ENCODE measurements around the gene ASTN2. TPM values are rescaled to one million over a fixed set of nuclear protein-coding genes. Genes with fewer than 3 reads are reported as not detected.

The ASTN2 gene
- polyA plus RNA-seq, 1 experiment = 12.8 TPM

GRCh38 chr9:116741086-116741740, 673.6 kb downstream of the ASTN2 start:
- peaks cover 1% of the 10 kb centered on the region; the same call in 1 of the 2 replicates for H3K27me3 ChIP-seq (ENCODE audit: control insufficient read depth, insufficient read depth, low read length)
- ChIA-PET POLR2A (no interaction called here), CTCF (interaction anchor here (1.0 to 7.1 kb wide), 6 partner anchors 9 to 1149 kb away, joined by 3 to 75 read pairs (median 4); no protein-coding TSS in a partner anchor)
- no peaks in the 10 kb centered on the region for H3K36me3 ChIP-seq (ENCODE audit: control insufficient read depth, insufficient read depth, low read length)
- TF ChIP-seq, protein P1, sequence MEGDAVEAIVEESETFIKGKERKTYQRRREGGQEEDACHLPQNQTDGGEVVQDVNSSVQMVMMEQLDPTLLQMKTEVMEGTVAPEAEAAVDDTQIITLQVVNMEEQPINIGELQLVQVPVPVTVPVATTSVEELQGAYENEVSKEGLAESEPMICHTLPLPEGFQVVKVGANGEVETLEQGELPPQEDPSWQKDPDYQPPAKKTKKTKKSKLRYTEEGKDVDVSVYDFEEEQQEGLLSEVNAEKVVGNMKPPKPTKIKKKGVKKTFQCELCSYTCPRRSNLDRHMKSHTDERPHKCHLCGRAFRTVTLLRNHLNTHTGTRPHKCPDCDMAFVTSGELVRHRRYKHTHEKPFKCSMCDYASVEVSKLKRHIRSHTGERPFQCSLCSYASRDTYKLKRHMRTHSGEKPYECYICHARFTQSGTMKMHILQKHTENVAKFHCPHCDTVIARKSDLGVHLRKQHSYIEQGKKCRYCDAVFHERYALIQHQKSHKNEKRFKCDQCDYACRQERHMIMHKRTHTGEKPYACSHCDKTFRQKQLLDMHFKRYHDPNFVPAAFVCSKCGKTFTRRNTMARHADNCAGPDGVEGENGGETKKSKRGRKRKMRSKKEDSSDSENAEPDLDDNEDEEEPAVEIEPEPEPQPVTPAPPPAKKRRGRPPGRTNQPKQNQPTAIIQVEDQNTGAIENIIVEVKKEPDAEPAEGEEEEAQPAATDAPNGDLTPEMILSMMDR (IDR thresholded peaks at IDR 0.05; ENCODE audit: insufficient read depth, low read depth, low read length) = no peak
- H3K4me3 ChIP-seq (ENCODE audit: low read depth, low read length) = no peak overlapping the region
- DNase-seq (ENCODE audit: low read depth) = no peak

GRCh38 chr9:116737152-116737546, 677.7 kb downstream of the ASTN2 start:
- CTCF ChIA-PET = interaction anchor here (0.6 to 7.1 kb wide), 54 partner anchors 8 to 1688 kb away, joined by 3 to 126 read pairs (median 3); no protein-coding TSS in a partner anchor

GRCh38 chr9:116736399-116737151, 678.3 kb downstream of the ASTN2 start:
- H3K4me3 ChIP-seq (ENCODE audit: low read depth, low read length) = no peak overlapping the region
- DNase-seq (ENCODE audit: low read depth) = no peak
- peaks cover 1% of the 10 kb centered on the region; the same call in 1 of the 2 replicates for H3K27me3 ChIP-seq (ENCODE audit: control insufficient read depth, insufficient read depth, low read length)
- H3K36me3 ChIP-seq (ENCODE audit: control insufficient read depth, insufficient read depth, low read length) = no peaks in the 10 kb centered on the region
- TF ChIP-seq, protein P1 (IDR thresholded peaks at IDR 0.05; ENCODE audit: insufficient read depth, low read depth, low read length) = no peak
- ChIA-PET POLR2A (no interaction called here), CTCF (interaction anchor here (0.6 to 7.1 kb wide), 49 partner anchors 9 to 1689 kb away, joined by 3 to 126 read pairs (median 4); no protein-coding TSS in a partner anchor)

More at GRCh38 chr9:116737152-116737546, 677.7 kb downstream of the ASTN2 start:
- Histone ChIP-seq H3K36me3 (ENCODE audit: control insufficient read depth, insufficient read depth, low read length) (no peaks in the 10 kb centered on the region), H3K4me3 (ENCODE audit: low read depth, low read length) (no peak overlapping the region), H3K27me3 (ENCODE audit: control insufficient read depth, insufficient read depth, low read length) (peaks cover 1% of the 10 kb centered on the region; the same call in 1 of the 2 replicates)
- TF ChIP-seq, protein P1 (IDR thresholded peaks at IDR 0.05; ENCODE audit: insufficient read depth, low read depth, low read length) = peak; percentile 99
- no peak for DNase-seq (ENCODE audit: low read depth)
- POLR2A ChIA-PET = no interaction called here

- DNase-seq (ENCODE audit: low read depth) = no peak
- ChIA-PET POLR2A (no interaction called here), CTCF (no interaction called here)
- Histone ChIP-seq H3K4me3 (ENCODE audit: low read depth, low read length) (no peak overlapping the region), H3K36me3 (ENCODE audit: control insufficient read depth, insufficient read depth, low read length) (no peaks in the 10 kb centered on the region), H3K27me3 (ENCODE audit: control insufficient read depth, insufficient read depth, low read length) (peaks cover 1% of the 10 kb centered on the region; the same call in 1 of the 2 replicates)
- TF ChIP-seq, protein P1 (IDR thresholded peaks at IDR 0.05; ENCODE audit: insufficient read depth, low read depth, low read length) = no peak
Measured at GRCh38 chr9:116733010-116733641, 681.7 kb downstream of the ASTN2 start.
